PC-3 (cell line): ENCODE data around the gene UNC119B. TPM values are rescaled to one million over a fixed set of nuclear protein-coding genes. Genes with fewer than 3 reads are reported as not detected.

Experiments
- ATAC-seq: fragments of 200-7000 bp; cut with Tn5 transposase; 2 replicates; pipeline ENCODE4 v1.9.1; 2020; ENCODE audit warnings: mild to moderate bottlenecking, moderate library complexity
- BruUV-seq: library from RNA; stranded (reverse); fragments of 400-500 nt; replicated peaks from 2 replicates; lab custom pipeline; 2021; lab: Mats Ljungman, UMichigan
- CTCF ChIA-PET: fragments of 300-600 bp; sonication (Branson Sonifier 250); formaldehyde crosslinking; loops from one replicate; lab custom pipeline; 2022; ENCODE audit warnings: antibody characterized with exemption; lab: Charles Lee
- POLR2A ChIA-PET: fragments of 300-600 bp; sonication (Branson Sonifier 250); formaldehyde crosslinking; loops from one replicate; lab custom pipeline; 2022; ENCODE audit warnings: antibody characterized with exemption; ENCODE audit not compliant: unreplicated experiment; lab: Charles Lee
- DNase-seq: peaks from one replicate; pipeline ENCODE4 v3.0.0-alpha.2; 2015
- H2AFZ ChIP-seq: fragments of 300-600 bp; sonication (generic); 2 replicates; pipeline ENCODE4 v1.6.0; 2016; ENCODE audit warnings: antibody characterized with exemption, low read length
- H3F3A ChIP-seq: fragments of 300-600 bp; sonication (generic); one replicate; pipeline ENCODE4 v1.6.0; 2017; ENCODE audit warnings: antibody characterized with exemption, low read length, control low read depth, mild to moderate bottlenecking; ENCODE audit not compliant: unreplicated experiment
- H3K27ac ChIP-seq: fragments of 300-600 bp; sonication (generic); 2 replicates; pipeline ENCODE4 v1.5.1; 2016; ENCODE audit warnings: mild to moderate bottlenecking, low read length
- H3K27me3 ChIP-seq: fragments of 300-600 bp; sonication (generic); 2 replicates; pipeline ENCODE4 v1.6.1; 2016; ENCODE audit warnings: low read length, mixed read lengths
- H3K36me3 ChIP-seq: fragments of 300-600 bp; sonication (generic); 2 replicates; pipeline ENCODE4 v1.6.1; 2016; ENCODE audit warnings: low read depth, mixed run types, low read length, mixed read lengths
- H3K4me1 ChIP-seq: fragments of 300-600 bp; sonication (generic); 2 replicates; pipeline ENCODE4 v1.5.1; 2016; ENCODE audit warnings: low read length; ENCODE audit not compliant: insufficient read depth
- H3K4me2 ChIP-seq: fragments of 300-600 bp; sonication (generic); 2 replicates; pipeline ENCODE4 v1.6.0; 2016; ENCODE audit warnings: low read length
- H3K4me3 ChIP-seq: fragments of 300-600 bp; sonication (generic); 2 replicates; pipeline ENCODE4 v1.5.1; 2016; ENCODE audit warnings: mild to moderate bottlenecking, low read length, mixed read lengths
- H3K79me2 ChIP-seq: fragments of 300-600 bp; sonication (generic); 2 replicates; pipeline ENCODE4 v1.6.1; 2017; ENCODE audit warnings: low read length, mixed read lengths
- H3K9ac ChIP-seq: fragments of 300-600 bp; sonication (generic); 2 replicates; pipeline ENCODE4 v1.6.0; 2016; ENCODE audit warnings: mild to moderate bottlenecking, low read length
- H3K9me2 ChIP-seq: fragments of 300-600 bp; sonication (generic); replicated peaks from 2 replicates; pipeline ENCODE4 v1.6.1; 2016; ENCODE audit warnings: mixed run types, low read length, mixed read lengths
- H3K9me3 ChIP-seq: fragments of 300-600 bp; sonication (generic); 2 replicates; pipeline ENCODE4 v1.6.1; 2016; ENCODE audit warnings: low read length, mixed read lengths
- H4K20me1 ChIP-seq: fragments of 300-600 bp; sonication (generic); 2 replicates; pipeline ENCODE4 v1.6.1; 2016; ENCODE audit warnings: low read length, mixed read lengths
- CTCF ChIP-seq: fragments of 300-600 bp; sonication (generic); conservative IDR thresholded peaks from 2 replicates; pipeline ENCODE4 v1.5.1; 2017; ENCODE audit warnings: antibody characterized with exemption, low read depth, mild to moderate bottlenecking, low read length
- EZH2 ChIP-seq: fragments of 300-600 bp; sonication (generic); IDR thresholded peaks from one replicate; pipeline ENCODE4 v1.6.1; 2017; ENCODE audit warnings: antibody characterized with exemption, mild to moderate bottlenecking, low read length; ENCODE audit not compliant: unreplicated experiment
- EZH2phosphoT487 ChIP-seq: fragments of 300-600 bp; sonication (generic); IDR thresholded peaks from 2 replicates; pipeline ENCODE4 v1.6.1; 2018; ENCODE audit warnings: mild to moderate bottlenecking, antibody characterized with exemption, low read length, borderline replicate concordance
- intact Hi-C: fragments of 100-400 bp; cut with micrococcal nuclease; formaldehyde crosslinking; loops from 2 replicates; pipeline ENCODE4 v1.9.0; 2023
- total RNA-seq: library from RNA; depleted of rRNA; stranded (reverse); fragments of >200 nt; gene quantifications from 2 replicates; pipeline ENCODE4 v1.2.3, GENCODE V29; 2014

Gene UNC119B
- total RNA-seq, 1 experiment from 2014 or later: 15.9 TPM

GRCh38 chr12:120763250-120763649 is 53.0 kb downstream of the UNC119B start:
- CTCF ChIA-PET: no interaction called here
- H3F3A ChIP-seq: no peaks in the 10 kb centered on the region
- no peak overlapping the region for H3K4me2 ChIP-seq
- no peaks in the 10 kb centered on the region for H3K27me3 ChIP-seq
- ATAC-seq (no peak), DNase-seq (no peak)
- POLR2A ChIA-PET: no interaction called here
- peaks cover 26% of the 10 kb centered on the region; the same call in 1 of the 2 replicates for H3K36me3 ChIP-seq
- intact Hi-C loops: no loop called here
- no peak overlapping the region for H2AFZ ChIP-seq
- no peaks in the 10 kb centered on the region for H3K4me1 ChIP-seq
- no peaks in the 10 kb centered on the region for H4K20me1 ChIP-seq
- H3K27ac ChIP-seq: no peak overlapping the region
- no TSS peak for BruUV-seq
- H3K9me3 ChIP-seq: no peaks in the 10 kb centered on the region
- H3K79me2 ChIP-seq: no peaks in the 10 kb centered on the region
- no peak overlapping the region for H3K4me3 ChIP-seq
- TF ChIP-seq EZH2phosphoT487 (no peak), EZH2 (no peak), CTCF (no peak)
- no peak overlapping the region for H3K9ac ChIP-seq
- no peaks in the 10 kb centered on the region for H3K9me2 ChIP-seq

GRCh38 chr12:120764816-120765215 is 54.6 kb downstream of the UNC119B start:
- Histone ChIP-seq H3K27me3 (no peaks in the 10 kb centered on the region), H3F3A (no peaks in the 10 kb centered on the region), H3K9ac (no peak overlapping the region), H3K4me3 (no peak overlapping the region), H3K27ac (no peak overlapping the region), H3K9me3 (no peaks in the 10 kb centered on the region), H3K79me2 (no peaks in the 10 kb centered on the region), H3K9me2 (no peaks in the 10 kb centered on the region), H3K36me3 (peaks cover 28% of the 10 kb centered on the region; the same call in 1 of the 2 replicates), H4K20me1 (no peaks in the 10 kb centered on the region), H2AFZ (no peak overlapping the region), H3K4me1 (no peaks in the 10 kb centered on the region), H3K4me2 (no peak overlapping the region)
- no peak for DNase-seq
- TF ChIP-seq EZH2phosphoT487 (no peak), EZH2 (no peak), CTCF (no peak)
- BruUV-seq: no TSS peak
- ATAC-seq: no peak
- intact Hi-C loops: no loop called here
- CTCF ChIA-PET: interaction anchor here (0.6 kb wide), 1 partner anchor 25 kb away, joined by 12 read pairs; no protein-coding TSS in a partner anchor
- POLR2A ChIA-PET: no interaction called here

- Histone ChIP-seq H3K36me3 (peaks cover 28% of the 10 kb centered on the region; the same call in 1 of the 2 replicates), H3K9me3 (no peaks in the 10 kb centered on the region), H4K20me1 (no peaks in the 10 kb centered on the region), H3K27me3 (no peaks in the 10 kb centered on the region), H3K4me2 (no peak overlapping the region), H3K4me1 (no peaks in the 10 kb centered on the region), H3F3A (no peaks in the 10 kb centered on the region), H3K27ac (no peak overlapping the region), H3K4me3 (no peak overlapping the region), H3K9ac (no peak overlapping the region), H3K9me2 (no peaks in the 10 kb centered on the region), H2AFZ (no peak overlapping the region), H3K79me2 (no peaks in the 10 kb centered on the region)
- TF ChIP-seq CTCF (no peak), EZH2 (no peak), EZH2phosphoT487 (no peak)
- ATAC-seq: no peak
- BruUV-seq: no TSS peak
- POLR2A ChIA-PET: no interaction called here
- no peak for DNase-seq
- CTCF ChIA-PET: no interaction called here
- intact Hi-C loops: no loop called here
Observed at GRCh38 chr12:120766566-120766965, 56.3 kb downstream of the UNC119B start.
